Ramos (cell line): ENCODE results near the gene ATG7.

Experiments
- in situ Hi-C: fragments of 300-500 bp; cut with MboI; formaldehyde crosslinking; loops from one replicate; pipeline ENCODE4 v1.14.3; 2022; ENCODE audit warnings: low sequenced_read_pairs; ENCODE audit not compliant: unreplicated experiment

The ATG7 gene

GRCh38 chr3:11271986-11272904 lies at the start of gene ATG7:
ATG7 (plus strand) TSS chr3:11272397; CDS start chr3:11298696, 26,299 bp downstream.
- in situ Hi-C loops = no loop called here

- in situ Hi-C loops = no loop called here
These were observed 48.2 kb upstream of the ATG7 start for GRCh38 chr3:11224010-11224409.

GRCh38 chr3:11224870-11225229 lies 47.3 kb upstream of the ATG7 start:
- in situ Hi-C loops = loop anchor here (25.0 kb wide), 1 partner anchor 437 kb away; no protein-coding TSS in a partner anchor

- in situ Hi-C loops = loop anchor here (25.0 kb wide), 1 partner anchor 436 kb away; no protein-coding TSS in a partner anchor
These were observed 46.2 kb upstream of the ATG7 start for GRCh38 chr3:11226042-11226370.

- in situ Hi-C loops = loop anchor here (25.0 kb wide), 1 partner anchor 434 kb away; no protein-coding TSS in a partner anchor
These were observed 44.2 kb upstream of the ATG7 start for GRCh38 chr3:11228041-11228440.

GRCh38 chr3:11230125-11230524 lies 42.1 kb upstream of the ATG7 start:
- in situ Hi-C loops = loop anchor here (25.0 kb wide), 1 partner anchor 432 kb away; no protein-coding TSS in a partner anchor

GRCh38 chr3:11230832-11231231 lies 41.4 kb upstream of the ATG7 start:
- in situ Hi-C loops = loop anchor here (25.0 kb wide), 1 partner anchor 431 kb away; no protein-coding TSS in a partner anchor

GRCh38 chr3:11235385-11235784 lies 36.8 kb upstream of the ATG7 start:
- in situ Hi-C loops = loop anchor here (25.0 kb wide), 1 partner anchor 427 kb away; no protein-coding TSS in a partner anchor

- in situ Hi-C loops = loop anchor here (25.0 kb wide), 1 partner anchor 425 kb away; no protein-coding TSS in a partner anchor
These were observed 35.4 kb upstream of the ATG7 start for GRCh38 chr3:11236588-11237461.

- in situ Hi-C loops = loop anchor here (25.0 kb wide), 1 partner anchor 424 kb away; no protein-coding TSS in a partner anchor
These were observed 34.1 kb upstream of the ATG7 start for GRCh38 chr3:11238060-11238459.

GRCh38 chr3:11238880-11239279 lies 33.3 kb upstream of the ATG7 start:
- in situ Hi-C loops = loop anchor here (25.0 kb wide), 1 partner anchor 423 kb away; no protein-coding TSS in a partner anchor

- in situ Hi-C loops = loop anchor here (25.0 kb wide), 1 partner anchor 423 kb away; no protein-coding TSS in a partner anchor
These were observed 32.4 kb upstream of the ATG7 start for GRCh38 chr3:11239796-11240195.

- in situ Hi-C loops = loop anchor here (25.0 kb wide), 1 partner anchor 422 kb away; no protein-coding TSS in a partner anchor
These were observed 31.7 kb upstream of the ATG7 start for GRCh38 chr3:11240496-11240895.

GRCh38 chr3:11244121-11244677 lies 28.0 kb upstream of the ATG7 start:
- in situ Hi-C loops = loop anchor here (25.0 kb wide), 1 partner anchor 418 kb away; no protein-coding TSS in a partner anchor

- in situ Hi-C loops = loop anchor here (25.0 kb wide), 1 partner anchor 417 kb away; no protein-coding TSS in a partner anchor
These were observed 26.9 kb upstream of the ATG7 start for GRCh38 chr3:11245276-11245675.

- in situ Hi-C loops = loop anchor here (25.0 kb wide), 1 partner anchor 416 kb away; no protein-coding TSS in a partner anchor
These were observed 26.2 kb upstream of the ATG7 start for GRCh38 chr3:11245827-11246662.

GRCh38 chr3:11246663-11246970 lies 25.6 kb upstream of the ATG7 start:
- in situ Hi-C loops = loop anchor here (25.0 kb wide), 1 partner anchor 416 kb away; no protein-coding TSS in a partner anchor

GRCh38 chr3:11247362-11247761 lies 24.8 kb upstream of the ATG7 start:
- in situ Hi-C loops = loop anchor here (25.0 kb wide), 1 partner anchor 415 kb away; no protein-coding TSS in a partner anchor

GRCh38 chr3:11248596-11248995 lies 23.6 kb upstream of the ATG7 start:
- in situ Hi-C loops = loop anchor here (25.0 kb wide), 1 partner anchor 414 kb away; no protein-coding TSS in a partner anchor
